Caco-2 (cell line): ENCODE measurements around the gene WDR1. TPM values are rescaled to one million over a fixed set of nuclear protein-coding genes. Genes with fewer than 3 reads are reported as not detected.
A peak's percentile ranks its signal among the peaks of the same experiment; 100 is the strongest.

Source experiments
- BruUV-seq: library from RNA; stranded (reverse); fragments of 400-500 nt; replicated peaks from 2 replicates; lab custom pipeline; 2021; lab: Mats Ljungman, UMichigan
- CTCF ChIA-PET: fragments of 300-600 bp; sonication (Branson Sonifier 250); formaldehyde crosslinking; loops from one replicate; lab custom pipeline; 2022; ENCODE audit warnings: antibody characterized with exemption; lab: Charles Lee
- POLR2A ChIA-PET: fragments of 300-600 bp; sonication (Branson Sonifier 250); formaldehyde crosslinking; loops from one replicate; lab custom pipeline; 2022; ENCODE audit warnings: antibody characterized with exemption; lab: Charles Lee
- DNase-seq, 2 experiments: peaks; one replicate each; pipeline versions ENCODE4 v3.0.0 to v3.0.0-alpha.2; 2020 to 2022
- H3K27me3 ChIP-seq: replicated peaks from 2 replicates; pipeline ENCODE4 v1.6.0; 2011; ENCODE audit warnings: low read length; ENCODE audit not compliant: control insufficient read depth, insufficient read depth
- H3K36me3 ChIP-seq: 2 replicates; pipeline ENCODE4 v1.5.1; 2011; ENCODE audit warnings: low read length; ENCODE audit not compliant: control insufficient read depth, insufficient read depth
- H3K4me1 ChIP-seq: fragments of 250-450 bp; sonication (Bioruptor Pico); 2 replicates; pipeline ENCODE4 v1.5.1; 2020; ENCODE audit warnings: mild to moderate bottlenecking
- H3K4me3 ChIP-seq: 2 replicates; pipeline ENCODE4 v1.5.1; 2011; ENCODE audit warnings: low read depth, mild to moderate bottlenecking, control low read depth, low read length
- H3K9me3 ChIP-seq: fragments of 250-450 bp; sonication (Bioruptor Pico); 2 replicates; pipeline ENCODE4 v1.5.1; 2020; ENCODE audit warnings: mild to moderate bottlenecking, moderate library complexity
- H3K27ac Mint-ChIP-seq: one replicate; pipeline ENCODE4 v1.8.0; 2022; ENCODE audit warnings: mixed read lengths; ENCODE audit not compliant: unreplicated experiment
- H3K27me3 Mint-ChIP-seq: one replicate; pipeline ENCODE4 v1.8.0; 2022; ENCODE audit warnings: mixed read lengths; ENCODE audit not compliant: insufficient read depth, unreplicated experiment
- H3K36me3 Mint-ChIP-seq: one replicate; pipeline ENCODE4 v1.8.0; 2022; ENCODE audit warnings: mild to moderate bottlenecking, mixed read lengths; ENCODE audit not compliant: insufficient read depth, unreplicated experiment
- H3K4me1 Mint-ChIP-seq: one replicate; pipeline ENCODE4 v1.8.0; 2022; ENCODE audit warnings: low read depth, mixed read lengths; ENCODE audit not compliant: unreplicated experiment
- H3K4me3 Mint-ChIP-seq: one replicate; pipeline ENCODE4 v1.8.0; 2022; ENCODE audit warnings: mild to moderate bottlenecking, moderate library complexity, mixed read lengths; ENCODE audit not compliant: unreplicated experiment
- H3K9me3 Mint-ChIP-seq: one replicate; pipeline ENCODE4 v1.8.0; 2022; ENCODE audit warnings: mixed read lengths; ENCODE audit not compliant: unreplicated experiment
- intact Hi-C: fragments of 100-400 bp; cut with micrococcal nuclease; formaldehyde crosslinking; loops from one replicate; pipeline ENCODE4 v1.10.0; 2022; ENCODE audit not compliant: unreplicated experiment
- total RNA-seq: library from RNA; stranded (reverse); gene quantifications from 2 replicates; pipeline ENCODE4 v1.2.3, GENCODE V29; 2022
- TF ChIP-seq, protein P1 (sequence below), 2 experiments: fragments of 200-600 bp in 1 of 2; IDR thresholded peaks; 1 replicate in 1 of 2; 2 replicates in 1 of 2; pipeline versions ENCODE4 v1.5.1 to v1.8.0; 2011 to 2022; ENCODE audit warnings: antibody characterized with exemption in 1 of 2, control low read depth in 1 of 2, inconsistent platforms in 1 of 2, low read depth in 1 of 2, low read length in 1 of 2, mild to moderate bottlenecking in 1 of 2, moderate library complexity in 1 of 2; ENCODE audit not compliant: insufficient read depth in 1 of 2, severe bottlenecking in 1 of 2, unreplicated experiment in 1 of 2

WDR1 gene
- total RNA-seq, 1 experiment from 2014 or later: 250 TPM

DNA sequence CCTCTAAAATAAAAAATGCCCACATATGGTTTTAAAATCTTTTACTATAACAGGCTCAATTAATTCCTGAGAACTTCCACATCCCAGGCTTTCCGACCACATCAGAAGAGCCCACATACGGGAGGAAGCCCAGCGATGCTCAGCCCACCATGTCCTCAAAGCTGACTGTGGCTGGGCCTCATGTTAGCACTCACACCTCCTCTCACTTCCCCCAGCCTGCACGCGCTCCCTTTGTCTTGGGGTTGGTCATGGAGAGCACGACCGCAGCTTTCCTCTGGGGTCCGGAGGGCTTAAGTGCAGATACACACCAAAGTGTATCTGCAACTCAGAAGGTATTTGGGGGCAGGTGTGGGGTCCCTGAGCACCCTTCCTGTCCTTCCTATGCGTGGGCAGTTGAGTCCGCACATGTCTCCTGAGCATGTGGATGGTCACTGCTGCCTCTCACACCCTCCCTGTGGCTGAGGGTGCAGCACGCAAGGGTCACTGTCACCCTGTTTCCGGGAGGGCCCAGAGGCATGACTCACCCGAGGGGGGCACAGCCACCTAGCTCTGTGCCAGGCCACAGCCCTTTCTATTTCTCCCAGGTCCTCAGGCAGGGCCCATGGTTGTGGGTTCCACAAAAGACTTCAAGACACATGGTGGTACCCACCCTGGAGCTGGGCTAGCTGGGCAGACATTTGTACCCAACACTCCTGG, 21.2 kb downstream of the WDR1 start:
- H3K4me3 Mint-ChIP-seq: no peak overlapping the region
- Histone ChIP-seq H3K4me1 (no peaks in the 10 kb centered on the region), H3K9me3 (no peaks in the 10 kb centered on the region), H3K36me3 (peaks cover 2% of the 10 kb centered on the region), H3K27me3 (no peaks in the 10 kb centered on the region), H3K4me3 (no peak overlapping the region)
- no TSS peak for BruUV-seq
- CTCF ChIA-PET: no interaction called here
- POLR2A ChIA-PET: no interaction called here
- H3K27ac Mint-ChIP-seq: no peak overlapping the region
- H3K4me1 Mint-ChIP-seq: no peaks in the 10 kb centered on the region
- no peak for DNase-seq
- peaks cover 85% of the 10 kb centered on the region for H3K36me3 Mint-ChIP-seq
- no peaks in the 10 kb centered on the region for H3K9me3 Mint-ChIP-seq
- intact Hi-C loops: no loop called here
- TF ChIP-seq, protein P1, sequence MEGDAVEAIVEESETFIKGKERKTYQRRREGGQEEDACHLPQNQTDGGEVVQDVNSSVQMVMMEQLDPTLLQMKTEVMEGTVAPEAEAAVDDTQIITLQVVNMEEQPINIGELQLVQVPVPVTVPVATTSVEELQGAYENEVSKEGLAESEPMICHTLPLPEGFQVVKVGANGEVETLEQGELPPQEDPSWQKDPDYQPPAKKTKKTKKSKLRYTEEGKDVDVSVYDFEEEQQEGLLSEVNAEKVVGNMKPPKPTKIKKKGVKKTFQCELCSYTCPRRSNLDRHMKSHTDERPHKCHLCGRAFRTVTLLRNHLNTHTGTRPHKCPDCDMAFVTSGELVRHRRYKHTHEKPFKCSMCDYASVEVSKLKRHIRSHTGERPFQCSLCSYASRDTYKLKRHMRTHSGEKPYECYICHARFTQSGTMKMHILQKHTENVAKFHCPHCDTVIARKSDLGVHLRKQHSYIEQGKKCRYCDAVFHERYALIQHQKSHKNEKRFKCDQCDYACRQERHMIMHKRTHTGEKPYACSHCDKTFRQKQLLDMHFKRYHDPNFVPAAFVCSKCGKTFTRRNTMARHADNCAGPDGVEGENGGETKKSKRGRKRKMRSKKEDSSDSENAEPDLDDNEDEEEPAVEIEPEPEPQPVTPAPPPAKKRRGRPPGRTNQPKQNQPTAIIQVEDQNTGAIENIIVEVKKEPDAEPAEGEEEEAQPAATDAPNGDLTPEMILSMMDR (IDR thresholded peaks at IDR 0.05; ENCODE audit: insufficient read depth in 1 of 2, low read depth in 1 of 2, low read length in 1 of 2, severe bottlenecking in 1 of 2, unreplicated experiment in 1 of 2): no peak
- H3K27me3 Mint-ChIP-seq: no peaks in the 10 kb centered on the region

DNA sequence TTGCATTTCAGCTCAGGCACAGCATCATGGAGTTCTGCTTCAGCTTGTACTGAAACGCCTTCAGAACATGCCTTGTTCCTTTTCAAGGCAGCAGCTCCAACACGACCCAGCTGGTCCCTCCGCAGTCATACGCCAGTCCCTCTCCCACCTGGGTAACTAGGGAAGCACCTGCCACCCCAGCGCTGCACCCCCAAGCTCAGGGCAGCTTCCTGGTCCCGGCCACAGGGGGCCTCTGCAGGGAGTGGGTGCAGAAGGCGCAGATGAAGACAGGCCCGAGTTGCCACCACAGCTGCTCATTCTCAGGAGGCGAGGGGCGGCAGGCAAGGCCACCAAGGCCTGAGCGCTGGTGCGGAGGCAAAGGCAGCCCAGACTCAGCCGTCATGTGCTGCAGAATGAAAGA, 21.8 kb downstream of the WDR1 start:
- TF ChIP-seq, protein P1 (IDR thresholded peaks at IDR 0.05; ENCODE audit: insufficient read depth in 1 of 2, low read depth in 1 of 2, low read length in 1 of 2, severe bottlenecking in 1 of 2, unreplicated experiment in 1 of 2): no peak
- Histone ChIP-seq H3K9me3 (no peaks in the 10 kb centered on the region), H3K4me3 (no peak overlapping the region), H3K4me1 (no peaks in the 10 kb centered on the region), H3K27me3 (no peaks in the 10 kb centered on the region), H3K36me3 (peaks cover 2% of the 10 kb centered on the region)
- ChIA-PET CTCF (no interaction called here), POLR2A (interaction anchor here (0.5 kb wide), 1 partner anchor 22 kb away, joined by 3 read pairs; the partner anchor contains the start of gene WDR1)
- DNase-seq: no peak
- no peak overlapping the region for H3K4me3 Mint-ChIP-seq
- no peak overlapping the region for H3K27ac Mint-ChIP-seq
- H3K36me3 Mint-ChIP-seq: peaks cover 84% of the 10 kb centered on the region
- H3K9me3 Mint-ChIP-seq: no peaks in the 10 kb centered on the region
- no peaks in the 10 kb centered on the region for H3K4me1 Mint-ChIP-seq
- no peaks in the 10 kb centered on the region for H3K27me3 Mint-ChIP-seq
- intact Hi-C loops: no loop called here
- BruUV-seq: no TSS peak

DNA sequence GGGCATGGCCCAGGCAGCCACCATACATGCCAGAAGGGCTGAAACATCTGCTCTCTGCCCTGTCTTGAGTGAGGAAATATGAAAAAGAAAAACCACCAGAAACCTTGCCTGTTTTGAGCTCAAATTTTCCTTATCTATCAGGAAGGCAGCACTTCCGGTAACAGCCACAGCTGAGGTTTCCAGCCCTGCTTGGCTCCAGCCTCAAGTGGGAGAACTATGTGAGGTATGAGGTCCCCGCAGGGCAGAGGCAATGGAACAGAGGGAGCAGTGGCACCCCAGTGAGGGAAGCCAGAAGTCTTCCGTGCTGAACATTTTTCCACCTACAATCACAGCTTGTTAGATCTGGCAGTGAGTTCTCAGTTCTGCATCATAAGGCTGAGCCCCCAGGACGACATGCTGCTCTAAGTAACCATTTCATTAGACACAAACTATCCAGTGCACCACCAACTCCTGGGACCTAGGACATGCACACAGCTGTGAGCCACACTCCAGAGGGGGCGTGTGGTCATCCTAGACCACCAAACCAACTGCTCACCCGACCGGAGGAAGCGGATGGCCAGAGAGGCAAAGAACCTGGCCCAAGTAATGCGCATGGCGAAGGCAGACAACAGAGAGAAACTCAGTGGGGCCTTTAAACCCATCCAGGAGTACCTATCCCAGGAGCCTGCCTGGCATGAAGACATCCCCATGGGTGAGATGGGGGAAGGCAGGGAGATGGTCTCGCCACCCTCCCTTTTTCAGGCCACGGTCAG, 22.6 kb downstream of the WDR1 start:
- POLR2A ChIA-PET: interaction anchor here (0.5 kb wide), 1 partner anchor 23 kb away, joined by 3 read pairs; the partner anchor contains the start of gene WDR1
- H3K4me3 Mint-ChIP-seq: no peak overlapping the region
- no peaks in the 10 kb centered on the region for H3K9me3 Mint-ChIP-seq
- TF ChIP-seq, protein P1 (IDR thresholded peaks at IDR 0.05; ENCODE audit: insufficient read depth in 1 of 2, low read depth in 1 of 2, low read length in 1 of 2, severe bottlenecking in 1 of 2, unreplicated experiment in 1 of 2): no peak
- peaks cover 84% of the 10 kb centered on the region for H3K36me3 Mint-ChIP-seq
- Histone ChIP-seq H3K4me3 (no peak overlapping the region), H3K4me1 (peaks cover 6% of the 10 kb centered on the region; the same call in 1 of the 2 replicates), H3K36me3 (peaks cover 2% of the 10 kb centered on the region), H3K9me3 (no peaks in the 10 kb centered on the region), H3K27me3 (no peaks in the 10 kb centered on the region)
- no peaks in the 10 kb centered on the region for H3K27me3 Mint-ChIP-seq
- no peak for DNase-seq
- no TSS peak for BruUV-seq
- intact Hi-C loops: no loop called here
- H3K27ac Mint-ChIP-seq: peak overlapping the region; percentile 57
- CTCF ChIA-PET: no interaction called here
- no peaks in the 10 kb centered on the region for H3K4me1 Mint-ChIP-seq
